Hepatocyte (in vitro differentiated cells): ENCODE data around the gene RAB21. TPM values are rescaled to one million over a fixed set of nuclear protein-coding genes. Genes with fewer than 3 reads are reported as not detected.

ENCODE experiments used
- DNase-seq: peaks from one replicate; pipeline ENCODE4 v3.0.0-alpha.2; 2016; ENCODE audit warnings: low spot score
- H2AFZ ChIP-seq: fragments of 200-600 bp; sonication (generic); 2 replicates; pipeline ENCODE4 v1.6.0; 2016; ENCODE audit warnings: antibody characterized with exemption, mild to moderate bottlenecking
- H3K27ac ChIP-seq: fragments of 200-600 bp; sonication (generic); 2 replicates; pipeline ENCODE4 v1.5.1; 2016; ENCODE audit warnings: mild to moderate bottlenecking
- H3K27me3 ChIP-seq: fragments of 200-600 bp; sonication (generic); 2 replicates; pipeline ENCODE4 v1.6.1; 2016
- H3K36me3 ChIP-seq: fragments of 200-600 bp; sonication (generic); replicated peaks from 2 replicates; pipeline ENCODE4 v1.5.1; 2016; ENCODE audit warnings: low read depth; ENCODE audit not compliant: insufficient read depth
- H3K4me1 ChIP-seq: fragments of 200-600 bp; sonication (generic); 2 replicates; pipeline ENCODE4 v1.5.1; 2016; ENCODE audit warnings: mild to moderate bottlenecking, moderate library complexity; ENCODE audit not compliant: insufficient read depth
- H3K4me2 ChIP-seq: fragments of 200-600 bp; sonication (generic); 2 replicates; pipeline ENCODE4 v1.6.0; 2016
- H3K4me3 ChIP-seq: fragments of 200-600 bp; sonication (generic); 2 replicates; pipeline ENCODE4 v1.5.1; 2016; ENCODE audit warnings: mild to moderate bottlenecking
- H3K79me2 ChIP-seq: fragments of 200-600 bp; sonication (generic); 2 replicates; pipeline ENCODE4 v1.6.0; 2017; ENCODE audit warnings: mild to moderate bottlenecking
- H3K9me2 ChIP-seq: fragments of 200-600 bp; sonication (generic); replicated peaks from 2 replicates; pipeline ENCODE4 v1.6.0; 2017; ENCODE audit warnings: mild to moderate bottlenecking; ENCODE audit not compliant: insufficient read depth
- H3K9me3 ChIP-seq: fragments of 200-600 bp; sonication (generic); 2 replicates; pipeline ENCODE4 v1.5.1; 2016; ENCODE audit warnings: low read depth, mild to moderate bottlenecking
- H4K20me1 ChIP-seq: fragments of 200-600 bp; sonication (generic); 2 replicates; pipeline ENCODE4 v1.6.0; 2016; ENCODE audit warnings: mild to moderate bottlenecking; ENCODE audit not compliant: insufficient read depth, poor library complexity, severe bottlenecking
- EZH2 ChIP-seq: fragments of 200-600 bp; sonication (generic); IDR thresholded peaks from 2 replicates; pipeline ENCODE4 v1.6.1; 2016; ENCODE audit warnings: antibody characterized with exemption, mild to moderate bottlenecking, borderline replicate concordance
- EZH2phosphoT487 ChIP-seq: fragments of 200-600 bp; sonication (generic); IDR thresholded peaks from one replicate; pipeline ENCODE4 v1.6.1; 2018; ENCODE audit warnings: antibody characterized with exemption, mild to moderate bottlenecking, low read depth, moderate library complexity; ENCODE audit not compliant: unreplicated experiment, severe bottlenecking
- WGBS: methylation state at CpG from one replicate; pipeline ENCODE4 v1.1.6; 2016; ENCODE audit warnings: low lambda C conversion rate; ENCODE audit errors: missing lambda C conversion rate; 5-methylcytosine and 5-hydroxymethylcytosine counted together
- polyA plus RNA-seq: library from polyadenylated mRNA; unstranded; fragments of >200 nt; fragmentation: Nextera tagmentation; extraction: Ambion mirVana; gene quantifications from 2 replicates; pipeline ENCODE4 v1.2.1, GENCODE V29; 2016
- total RNA-seq: library from RNA; depleted of rRNA; stranded (reverse); fragments of >200 nt; gene quantifications from 2 replicates; pipeline ENCODE4 v1.2.3, GENCODE V29; 2014
- TF ChIP-seq, protein P1 (sequence below): fragments of 200-600 bp; sonication (generic); IDR thresholded peaks from 2 replicates; pipeline ENCODE4 v1.5.1; 2016; ENCODE audit warnings: antibody characterized with exemption, mild to moderate bottlenecking; ENCODE audit not compliant: poor library complexity

Gene RAB21
- total and polyA plus RNA-seq, 2 experiments from 2014 or later = 39.2 to 65.0 TPM

GRCh38 chr12:71737197-71737596 is 17.5 kb upstream of the RAB21 start:
- Histone ChIP-seq H4K20me1 (no peaks in the 10 kb centered on the region), H3K9me3 (no peaks in the 10 kb centered on the region), H3K4me1 (no peaks in the 10 kb centered on the region), H3K27ac (no peak overlapping the region), H3K36me3 (no peaks in the 10 kb centered on the region), H3K4me3 (no peak overlapping the region), H2AFZ (no peak overlapping the region), H3K27me3 (no peaks in the 10 kb centered on the region), H3K9me2 (no peaks in the 10 kb centered on the region), H3K79me2 (no peaks in the 10 kb centered on the region), H3K4me2 (no peak overlapping the region)
- DNase-seq = no peak
- WGBS = 95% methylated on average over 1 of the region's 1 CpG
- TF ChIP-seq, protein P1, sequence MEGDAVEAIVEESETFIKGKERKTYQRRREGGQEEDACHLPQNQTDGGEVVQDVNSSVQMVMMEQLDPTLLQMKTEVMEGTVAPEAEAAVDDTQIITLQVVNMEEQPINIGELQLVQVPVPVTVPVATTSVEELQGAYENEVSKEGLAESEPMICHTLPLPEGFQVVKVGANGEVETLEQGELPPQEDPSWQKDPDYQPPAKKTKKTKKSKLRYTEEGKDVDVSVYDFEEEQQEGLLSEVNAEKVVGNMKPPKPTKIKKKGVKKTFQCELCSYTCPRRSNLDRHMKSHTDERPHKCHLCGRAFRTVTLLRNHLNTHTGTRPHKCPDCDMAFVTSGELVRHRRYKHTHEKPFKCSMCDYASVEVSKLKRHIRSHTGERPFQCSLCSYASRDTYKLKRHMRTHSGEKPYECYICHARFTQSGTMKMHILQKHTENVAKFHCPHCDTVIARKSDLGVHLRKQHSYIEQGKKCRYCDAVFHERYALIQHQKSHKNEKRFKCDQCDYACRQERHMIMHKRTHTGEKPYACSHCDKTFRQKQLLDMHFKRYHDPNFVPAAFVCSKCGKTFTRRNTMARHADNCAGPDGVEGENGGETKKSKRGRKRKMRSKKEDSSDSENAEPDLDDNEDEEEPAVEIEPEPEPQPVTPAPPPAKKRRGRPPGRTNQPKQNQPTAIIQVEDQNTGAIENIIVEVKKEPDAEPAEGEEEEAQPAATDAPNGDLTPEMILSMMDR = no peak
- TF ChIP-seq EZH2phosphoT487 = no peak
- no peak for TF ChIP-seq EZH2

GRCh38 chr12:71742998-71743397 is 11.7 kb upstream of the RAB21 start:
- no peaks in the 10 kb centered on the region for H3K36me3 ChIP-seq
- no peaks in the 10 kb centered on the region for H3K79me2 ChIP-seq
- H3K9me3 ChIP-seq = no peaks in the 10 kb centered on the region
- no peak overlapping the region for H2AFZ ChIP-seq
- TF ChIP-seq EZH2phosphoT487 (no peak), EZH2 (no peak)
- DNase-seq = no peak
- no peaks in the 10 kb centered on the region for H3K9me2 ChIP-seq
- no peak overlapping the region for H3K4me2 ChIP-seq
- H3K4me1 ChIP-seq = no peaks in the 10 kb centered on the region
- no peaks in the 10 kb centered on the region for H3K27me3 ChIP-seq
- no peak overlapping the region for H3K27ac ChIP-seq
- no CpG with 5 or more reads among the region's 1 CpG for WGBS
- H3K4me3 ChIP-seq = no peak overlapping the region
- no peaks in the 10 kb centered on the region for H4K20me1 ChIP-seq

DNA sequence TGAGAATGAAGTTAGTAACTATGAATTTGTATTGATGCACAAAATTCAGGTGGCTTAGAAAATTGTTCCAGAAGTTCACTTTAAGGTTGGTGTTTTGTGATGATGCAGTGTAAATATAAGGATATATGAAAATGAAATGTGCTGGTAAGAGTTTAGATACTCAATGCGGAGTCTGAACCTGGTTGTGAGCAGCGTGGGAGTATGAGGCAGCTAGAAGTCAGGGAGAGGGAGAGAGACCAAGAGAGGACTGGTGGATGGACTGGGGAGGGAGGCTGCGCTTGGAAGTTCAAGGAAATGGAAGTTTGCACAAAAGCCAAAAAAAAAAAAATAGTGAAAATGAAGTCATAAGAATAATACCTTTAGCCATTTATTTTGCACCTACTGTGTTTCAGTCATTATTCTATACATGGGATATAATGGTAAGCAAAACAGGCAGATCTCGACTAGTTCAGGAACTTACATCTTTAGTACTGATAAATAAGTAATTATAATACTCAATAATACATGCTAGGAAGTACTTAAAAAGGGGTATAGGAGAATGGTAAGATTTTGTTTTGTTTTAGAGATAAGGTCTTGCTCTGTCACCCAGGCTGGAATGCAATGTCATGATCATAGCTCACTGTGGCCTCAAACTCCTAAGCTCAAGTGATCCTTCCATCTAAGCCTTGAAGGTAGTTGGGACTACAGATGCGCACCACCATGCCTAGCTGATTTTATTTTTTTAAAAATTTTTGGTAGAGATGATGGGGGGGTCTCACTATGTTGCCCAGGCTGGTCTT is 10.0 kb upstream of the RAB21 start:
- H3K79me2 ChIP-seq = no peaks in the 10 kb centered on the region
- H4K20me1 ChIP-seq = no peaks in the 10 kb centered on the region
- no peaks in the 10 kb centered on the region for H3K9me2 ChIP-seq
- no peaks in the 10 kb centered on the region for H3K4me1 ChIP-seq
- H3K36me3 ChIP-seq = no peaks in the 10 kb centered on the region
- H3K27ac ChIP-seq = no peak overlapping the region
- no peak overlapping the region for H2AFZ ChIP-seq
- no peak overlapping the region for H3K4me3 ChIP-seq
- TF ChIP-seq EZH2 = no peak
- no peak for TF ChIP-seq EZH2phosphoT487
- TF ChIP-seq, protein P1 = no peak
- H3K9me3 ChIP-seq = no peaks in the 10 kb centered on the region
- no peak overlapping the region for H3K4me2 ChIP-seq
- peaks cover 13% of the 10 kb centered on the region for H3K27me3 ChIP-seq
- 91% methylated on average over 5 of the region's 5 CpGs for WGBS
- no peak for DNase-seq

DNA sequence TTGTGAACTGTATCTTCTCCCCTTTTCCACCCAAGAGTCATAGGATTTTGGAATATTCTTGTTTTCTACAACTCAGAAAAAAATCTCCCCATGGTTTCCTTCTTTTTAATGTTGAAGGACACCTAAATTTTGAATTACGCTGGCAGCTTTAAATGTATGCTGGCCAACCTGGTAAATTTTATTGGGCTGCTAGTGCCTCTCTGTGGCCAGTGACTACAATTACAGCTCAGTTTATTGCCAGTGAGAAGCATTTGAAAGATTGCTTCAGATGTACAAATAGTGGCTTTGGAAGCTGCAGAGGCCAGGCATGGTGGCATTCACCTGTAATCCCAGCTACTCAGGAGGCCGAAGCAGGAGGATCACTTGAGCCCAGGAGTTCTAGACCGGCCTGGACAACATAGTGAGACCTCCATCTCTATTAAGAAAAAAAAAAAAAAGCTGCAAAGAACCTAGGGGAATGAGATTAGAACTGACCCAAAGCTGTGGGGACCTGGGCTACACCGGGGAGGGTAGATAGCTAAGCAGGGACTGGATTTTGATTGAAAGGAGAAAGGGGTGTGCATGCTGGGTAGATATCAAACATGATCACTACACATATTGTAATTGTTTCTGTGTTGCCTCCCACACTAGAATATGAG is 7.6 kb upstream of the RAB21 start:
- H4K20me1 ChIP-seq = no peaks in the 10 kb centered on the region
- DNase-seq = peak; percentile 73
- no peaks in the 10 kb centered on the region for H3K9me2 ChIP-seq
- no peak overlapping the region for H3K27ac ChIP-seq
- H3K4me1 ChIP-seq = no peaks in the 10 kb centered on the region
- H3K4me2 ChIP-seq = no peak overlapping the region
- H2AFZ ChIP-seq = no peak overlapping the region
- H3K9me3 ChIP-seq = no peaks in the 10 kb centered on the region
- 39% methylated on average over 4 of the region's 4 CpGs for WGBS
- TF ChIP-seq EZH2 = no peak
- no peak for TF ChIP-seq EZH2phosphoT487
- TF ChIP-seq, protein P1 = peak; percentile 81
- H3K27me3 ChIP-seq = peaks cover 21% of the 10 kb centered on the region
- H3K4me3 ChIP-seq = no peak overlapping the region
- no peaks in the 10 kb centered on the region for H3K36me3 ChIP-seq
- H3K79me2 ChIP-seq = no peaks in the 10 kb centered on the region
